H1 (cell line): ENCODE results near the gene NTN1. TPM values are rescaled to one million over a fixed set of nuclear protein-coding genes. Genes with fewer than 3 reads are reported as not detected.

Source experiments
- JUN ChIP-seq: IDR thresholded peaks from 2 replicates; pipeline ENCODE4 v1.6.1; 2011; ENCODE audit warnings: low read depth, mild to moderate bottlenecking, improper control_type of control experiment, low read length
- RNF2 ChIP-seq: fragments of 200-900, 300-1000 bp; sonication (generic); IDR thresholded peaks from 2 replicates; pipeline ENCODE4 v1.7.1; 2016; ENCODE audit warnings: borderline replicate concordance, low read depth, mild to moderate bottlenecking, antibody characterized with exemption, low read length; ENCODE audit not compliant: poor library complexity, severe bottlenecking; ENCODE audit errors: missing control alignments
- polyA plus RNA-seq, 7 experiments: library from polyadenylated mRNA; depleted of rRNA in 3 of 7; stranded (reverse) in 5 of 7; unstranded in 2 of 7; fragments of >200 nt in 5 of 7; fragments of 200-250 nt in 2 of 7; gene quantifications; 1 replicate in 5 of 7; 2 replicates in 1 of 7; 4 replicates in 1 of 7; pipeline versions ENCODE4 v1.2.1 to v1.2.3, GENCODE V29; 2011 to 2013; ENCODE audit warnings: missing spikeins in 2 of 7, mixed read lengths in 2 of 7
- total RNA-seq: library from RNA; stranded (reverse); fragmentation: NEBNext Ultra II Directional; extraction: Animal tissue kit (Norgen Biotek cat#: 25700); gene quantifications from 2 replicates; pipeline ENCODE4 v1.2.1, GENCODE V29; 2021
- TF ChIP-seq, protein P1 (sequence below): fragments of 300-600 bp; sonication (generic); IDR thresholded peaks from 2 replicates; pipeline ENCODE4 v1.7.1; 2012; ENCODE audit warnings: low read length, moderate library complexity, mild to moderate bottlenecking, inconsistent platforms; ENCODE audit not compliant: insufficient replicate concordance

Gene NTN1
- total and polyA plus RNA-seq, 2 of the 8 experiments (the other 6 are each of a cell fraction or from before 2014, with no cell fraction given): 2.0 to 2.3 TPM

DNA sequence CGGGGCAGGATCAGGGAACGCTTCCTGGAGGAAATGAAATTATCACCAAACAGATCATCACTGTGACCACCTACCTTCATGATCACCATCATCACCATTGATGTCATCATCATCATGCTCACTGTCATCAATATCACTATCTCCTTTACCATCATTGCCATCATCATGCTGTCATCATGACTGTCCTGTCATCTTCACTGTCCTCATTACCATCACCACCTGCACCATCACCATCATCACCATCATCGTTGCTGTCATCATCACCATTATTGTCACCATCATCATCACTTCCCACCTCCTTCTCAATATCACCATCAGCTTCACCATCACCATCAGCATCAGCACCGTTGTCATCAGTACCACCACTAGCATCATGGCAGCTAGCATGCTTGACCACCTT is 65.3 kb downstream of the NTN1 start (continued):
- TF ChIP-seq, protein P1, sequence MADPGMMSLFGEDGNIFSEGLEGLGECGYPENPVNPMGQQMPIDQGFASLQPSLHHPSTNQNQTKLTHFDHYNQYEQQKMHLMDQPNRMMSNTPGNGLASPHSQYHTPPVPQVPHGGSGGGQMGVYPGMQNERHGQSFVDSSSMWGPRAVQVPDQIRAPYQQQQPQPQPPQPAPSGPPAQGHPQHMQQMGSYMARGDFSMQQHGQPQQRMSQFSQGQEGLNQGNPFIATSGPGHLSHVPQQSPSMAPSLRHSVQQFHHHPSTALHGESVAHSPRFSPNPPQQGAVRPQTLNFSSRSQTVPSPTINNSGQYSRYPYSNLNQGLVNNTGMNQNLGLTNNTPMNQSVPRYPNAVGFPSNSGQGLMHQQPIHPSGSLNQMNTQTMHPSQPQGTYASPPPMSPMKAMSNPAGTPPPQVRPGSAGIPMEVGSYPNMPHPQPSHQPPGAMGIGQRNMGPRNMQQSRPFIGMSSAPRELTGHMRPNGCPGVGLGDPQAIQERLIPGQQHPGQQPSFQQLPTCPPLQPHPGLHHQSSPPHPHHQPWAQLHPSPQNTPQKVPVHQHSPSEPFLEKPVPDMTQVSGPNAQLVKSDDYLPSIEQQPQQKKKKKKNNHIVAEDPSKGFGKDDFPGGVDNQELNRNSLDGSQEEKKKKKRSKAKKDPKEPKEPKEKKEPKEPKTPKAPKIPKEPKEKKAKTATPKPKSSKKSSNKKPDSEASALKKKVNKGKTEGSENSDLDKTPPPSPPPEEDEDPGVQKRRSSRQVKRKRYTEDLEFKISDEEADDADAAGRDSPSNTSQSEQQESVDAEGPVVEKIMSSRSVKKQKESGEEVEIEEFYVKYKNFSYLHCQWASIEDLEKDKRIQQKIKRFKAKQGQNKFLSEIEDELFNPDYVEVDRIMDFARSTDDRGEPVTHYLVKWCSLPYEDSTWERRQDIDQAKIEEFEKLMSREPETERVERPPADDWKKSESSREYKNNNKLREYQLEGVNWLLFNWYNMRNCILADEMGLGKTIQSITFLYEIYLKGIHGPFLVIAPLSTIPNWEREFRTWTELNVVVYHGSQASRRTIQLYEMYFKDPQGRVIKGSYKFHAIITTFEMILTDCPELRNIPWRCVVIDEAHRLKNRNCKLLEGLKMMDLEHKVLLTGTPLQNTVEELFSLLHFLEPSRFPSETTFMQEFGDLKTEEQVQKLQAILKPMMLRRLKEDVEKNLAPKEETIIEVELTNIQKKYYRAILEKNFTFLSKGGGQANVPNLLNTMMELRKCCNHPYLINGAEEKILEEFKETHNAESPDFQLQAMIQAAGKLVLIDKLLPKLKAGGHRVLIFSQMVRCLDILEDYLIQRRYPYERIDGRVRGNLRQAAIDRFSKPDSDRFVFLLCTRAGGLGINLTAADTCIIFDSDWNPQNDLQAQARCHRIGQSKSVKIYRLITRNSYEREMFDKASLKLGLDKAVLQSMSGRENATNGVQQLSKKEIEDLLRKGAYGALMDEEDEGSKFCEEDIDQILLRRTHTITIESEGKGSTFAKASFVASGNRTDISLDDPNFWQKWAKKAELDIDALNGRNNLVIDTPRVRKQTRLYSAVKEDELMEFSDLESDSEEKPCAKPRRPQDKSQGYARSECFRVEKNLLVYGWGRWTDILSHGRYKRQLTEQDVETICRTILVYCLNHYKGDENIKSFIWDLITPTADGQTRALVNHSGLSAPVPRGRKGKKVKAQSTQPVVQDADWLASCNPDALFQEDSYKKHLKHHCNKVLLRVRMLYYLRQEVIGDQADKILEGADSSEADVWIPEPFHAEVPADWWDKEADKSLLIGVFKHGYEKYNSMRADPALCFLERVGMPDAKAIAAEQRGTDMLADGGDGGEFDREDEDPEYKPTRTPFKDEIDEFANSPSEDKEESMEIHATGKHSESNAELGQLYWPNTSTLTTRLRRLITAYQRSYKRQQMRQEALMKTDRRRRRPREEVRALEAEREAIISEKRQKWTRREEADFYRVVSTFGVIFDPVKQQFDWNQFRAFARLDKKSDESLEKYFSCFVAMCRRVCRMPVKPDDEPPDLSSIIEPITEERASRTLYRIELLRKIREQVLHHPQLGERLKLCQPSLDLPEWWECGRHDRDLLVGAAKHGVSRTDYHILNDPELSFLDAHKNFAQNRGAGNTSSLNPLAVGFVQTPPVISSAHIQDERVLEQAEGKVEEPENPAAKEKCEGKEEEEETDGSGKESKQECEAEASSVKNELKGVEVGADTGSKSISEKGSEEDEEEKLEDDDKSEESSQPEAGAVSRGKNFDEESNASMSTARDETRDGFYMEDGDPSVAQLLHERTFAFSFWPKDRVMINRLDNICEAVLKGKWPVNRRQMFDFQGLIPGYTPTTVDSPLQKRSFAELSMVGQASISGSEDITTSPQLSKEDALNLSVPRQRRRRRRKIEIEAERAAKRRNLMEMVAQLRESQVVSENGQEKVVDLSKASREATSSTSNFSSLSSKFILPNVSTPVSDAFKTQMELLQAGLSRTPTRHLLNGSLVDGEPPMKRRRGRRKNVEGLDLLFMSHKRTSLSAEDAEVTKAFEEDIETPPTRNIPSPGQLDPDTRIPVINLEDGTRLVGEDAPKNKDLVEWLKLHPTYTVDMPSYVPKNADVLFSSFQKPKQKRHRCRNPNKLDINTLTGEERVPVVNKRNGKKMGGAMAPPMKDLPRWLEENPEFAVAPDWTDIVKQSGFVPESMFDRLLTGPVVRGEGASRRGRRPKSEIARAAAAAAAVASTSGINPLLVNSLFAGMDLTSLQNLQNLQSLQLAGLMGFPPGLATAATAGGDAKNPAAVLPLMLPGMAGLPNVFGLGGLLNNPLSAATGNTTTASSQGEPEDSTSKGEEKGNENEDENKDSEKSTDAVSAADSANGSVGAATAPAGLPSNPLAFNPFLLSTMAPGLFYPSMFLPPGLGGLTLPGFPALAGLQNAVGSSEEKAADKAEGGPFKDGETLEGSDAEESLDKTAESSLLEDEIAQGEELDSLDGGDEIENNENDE: no peak
- no peak for TF ChIP-seq JUN
- TF ChIP-seq RNF2: no peak
